GM12864 (cell line): ENCODE measurements around the gene LHB.
A peak's percentile ranks its signal among the peaks of the same experiment; 100 is the strongest.

Experiments used
- DNase-seq: peaks from one replicate; pipeline ENCODE4 v3.0.0-alpha.2; 2011; ENCODE audit warnings: low read depth
- H3K4me3 ChIP-seq: 2 replicates; pipeline ENCODE4 v1.5.1; 2011; ENCODE audit warnings: mild to moderate bottlenecking, low read depth, low read length, control low read depth
- CTCF ChIP-seq: IDR thresholded peaks from 2 replicates; pipeline ENCODE4 v1.5.1; 2011; ENCODE audit warnings: low read depth, mild to moderate bottlenecking, moderate library complexity, low read length, control low read depth, inconsistent platforms; ENCODE audit errors: missing control alignments

The LHB gene

DNA sequence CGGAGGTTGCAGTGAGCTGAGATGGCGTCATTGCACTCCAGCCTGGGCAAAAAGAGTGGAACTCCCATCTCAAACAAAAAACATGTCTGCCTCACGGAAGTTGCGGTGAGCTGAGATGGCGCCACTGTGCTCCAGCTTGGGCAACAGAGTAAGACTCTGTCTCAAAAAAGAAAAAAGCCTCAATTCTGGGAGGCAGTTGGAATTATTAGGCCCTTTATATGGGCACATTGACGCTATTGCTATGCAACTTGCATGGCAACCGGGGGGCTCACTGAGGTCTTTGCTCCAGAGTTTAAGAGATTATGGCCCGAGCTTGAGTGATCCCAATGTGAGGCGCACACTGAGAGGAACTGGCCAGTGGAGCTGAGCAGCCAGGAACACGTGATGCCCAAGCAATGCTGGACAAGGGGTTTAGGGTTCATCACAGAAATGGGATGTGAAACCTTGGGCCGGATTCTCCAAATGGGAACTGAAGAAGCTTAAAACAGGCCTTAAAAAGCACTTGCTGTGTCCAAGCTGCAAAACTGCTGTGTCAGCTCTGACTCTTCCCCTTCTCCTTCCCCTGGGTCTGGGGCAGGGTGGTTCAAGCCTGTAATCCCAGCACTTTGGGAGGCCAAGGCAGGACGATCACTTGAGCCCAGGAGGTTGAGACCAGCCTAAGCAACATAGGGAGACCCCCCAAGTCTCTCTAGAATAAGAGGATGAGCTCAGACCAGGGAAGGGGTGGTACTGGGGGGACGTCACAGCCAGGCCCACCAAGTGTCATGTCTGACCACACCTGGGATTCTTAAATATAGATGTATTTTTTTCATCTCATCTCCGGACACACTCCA is 49.3 kb downstream of the LHB start:
- no peak overlapping the region; the same call in 1 of the 2 replicates for H3K4me3 ChIP-seq
- TF ChIP-seq CTCF: no peak
- DNase-seq: no peak

- no peak for DNase-seq
- TF ChIP-seq CTCF: no peak
- H3K4me3 ChIP-seq: peak overlapping the region; percentile 64
Observed at GRCh38 chr19:48966541-48967345, 50.1 kb downstream of the LHB start.
